Urinary bladder (tissue), 4 donors: ENCODE results near the gene ZDHHC22. TPM values are rescaled to one million over a fixed set of nuclear protein-coding genes. Genes with fewer than 3 reads are reported as not detected.

ENCODE experiments used
- DNase-seq: peaks from one replicate; pipeline ENCODE4 v3.0.0-alpha.2; 2015; ENCODE audit errors: extremely low spot score
- H3K27ac ChIP-seq: one replicate; pipeline ENCODE4 v1.5.1; 2013; ENCODE audit warnings: low read depth, mild to moderate bottlenecking, moderate library complexity
- H3K36me3 ChIP-seq: one replicate; pipeline ENCODE4 v1.6.1; 2013; ENCODE audit warnings: mild to moderate bottlenecking, moderate library complexity; ENCODE audit not compliant: insufficient read depth
- H3K4me1 ChIP-seq: one replicate; pipeline ENCODE4 v1.6.1; 2013; ENCODE audit warnings: mild to moderate bottlenecking, moderate library complexity; ENCODE audit not compliant: insufficient read depth
- H3K4me3 ChIP-seq: one replicate; pipeline ENCODE4 v1.5.1; 2013; ENCODE audit warnings: low read depth, low read length
- WGBS: extraction: QIAGEN DNeasy Blood & Tissue Kit; methylation state at CpG from one replicate; pipeline ENCODE4 v1.1.7; 2013; 5-methylcytosine and 5-hydroxymethylcytosine counted together
- polyA plus RNA-seq: library from polyadenylated mRNA; stranded (reverse); fragments of 200-250 nt; gene quantifications from one replicate; pipeline ENCODE4 v1.2.3, GENCODE V29; 2013
- total RNA-seq: library from RNA; depleted of rRNA; stranded (reverse); fragments of >200 nt; gene quantifications from one replicate; pipeline ENCODE4 v1.2.3, GENCODE V29; 2014
- donor health status: healthy with polysubstance abuse.
- donor health status: healthy.

ZDHHC22 gene, protein sequence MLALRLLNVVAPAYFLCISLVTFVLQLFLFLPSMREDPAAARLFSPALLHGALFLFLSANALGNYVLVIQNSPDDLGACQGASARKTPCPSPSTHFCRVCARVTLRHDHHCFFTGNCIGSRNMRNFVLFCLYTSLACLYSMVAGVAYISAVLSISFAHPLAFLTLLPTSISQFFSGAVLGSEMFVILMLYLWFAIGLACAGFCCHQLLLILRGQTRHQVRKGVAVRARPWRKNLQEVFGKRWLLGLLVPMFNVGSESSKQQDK
- 0.16 TPM for total RNA-seq
- 0.01 TPM for polyA plus RNA-seq

- H3K36me3 ChIP-seq, result no peaks in the 10 kb centered on the region
- under 1% methylated on average over 77 of the region's 77 CpGs for WGBS
- H3K27ac ChIP-seq, result no peak within 1 kb of the TSS
- no peak for DNase-seq
- no peaks in the 10 kb centered on the region for H3K4me1 ChIP-seq
- peak within 1 kb of the TSS; percentile 40 for H3K4me3 ChIP-seq
These were observed at the start of gene ZDHHC22 for GRCh38 chr14:77141214-77142004. Gene ZDHHC22, minus strand, starts transcription at chr14:77141791. Its CDS starts 2,053 bp downstream, at chr14:77139738.

DNA sequence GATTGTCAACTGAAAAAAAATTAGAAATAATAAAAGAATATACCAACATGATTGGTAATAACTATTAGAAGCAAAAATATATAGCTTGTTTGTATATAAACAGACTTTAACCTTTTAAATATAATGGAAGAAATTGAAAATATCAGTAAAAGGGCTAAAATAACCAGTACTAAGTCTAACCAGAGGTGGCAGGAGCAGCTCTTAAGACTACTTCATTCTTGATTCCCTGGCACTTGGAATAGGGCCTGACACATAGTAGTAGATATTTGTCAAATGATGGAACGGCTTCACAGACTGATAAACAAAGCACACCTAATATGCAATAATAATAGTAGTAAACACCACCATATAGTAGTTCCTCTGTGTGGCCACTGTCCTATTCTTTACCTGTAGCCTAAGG, 49.4 kb upstream of the ZDHHC22 start:
- no peaks in the 10 kb centered on the region for H3K36me3 ChIP-seq
- 67% methylated on average over 1 of the region's 1 CpG for WGBS
- no peaks in the 10 kb centered on the region for H3K4me1 ChIP-seq
- no peak for DNase-seq
- H3K4me3 ChIP-seq, result no peak overlapping the region
- no peak overlapping the region for H3K27ac ChIP-seq

GRCh38 chr14:77189479-77189878, 47.9 kb upstream of the ZDHHC22 start:
- Histone ChIP-seq H3K36me3 (no peaks in the 10 kb centered on the region), H3K27ac (no peak overlapping the region), H3K4me3 (no peak overlapping the region), H3K4me1 (no peaks in the 10 kb centered on the region)
- WGBS, result 29% methylated on average over 4 of the region's 4 CpGs
- no peak for DNase-seq

DNA sequence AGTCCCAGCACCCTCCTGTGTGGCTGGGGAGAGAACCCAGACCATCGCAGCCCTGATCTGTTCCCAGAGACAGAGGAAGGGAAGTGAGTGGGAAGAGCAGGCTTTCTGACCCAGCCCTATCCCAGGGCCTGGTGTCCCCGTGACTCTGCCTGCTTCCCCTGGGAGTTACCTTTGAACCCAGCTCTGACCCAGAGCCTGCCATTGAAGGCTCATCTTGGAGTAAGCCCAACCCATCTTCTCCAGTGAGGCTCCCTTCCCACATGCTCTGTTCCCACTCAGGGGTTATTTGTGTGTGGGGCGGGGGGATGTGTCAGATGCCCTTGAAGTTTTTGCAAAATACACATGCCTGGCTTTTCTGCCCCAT, 46.0 kb upstream of the ZDHHC22 start:
- 62% methylated on average over 3 of the region's 3 CpGs for WGBS
- no peak overlapping the region for H3K4me3 ChIP-seq
- no peaks in the 10 kb centered on the region for H3K4me1 ChIP-seq
- no peak overlapping the region for H3K27ac ChIP-seq
- DNase-seq, result no peak
- no peaks in the 10 kb centered on the region for H3K36me3 ChIP-seq

DNA sequence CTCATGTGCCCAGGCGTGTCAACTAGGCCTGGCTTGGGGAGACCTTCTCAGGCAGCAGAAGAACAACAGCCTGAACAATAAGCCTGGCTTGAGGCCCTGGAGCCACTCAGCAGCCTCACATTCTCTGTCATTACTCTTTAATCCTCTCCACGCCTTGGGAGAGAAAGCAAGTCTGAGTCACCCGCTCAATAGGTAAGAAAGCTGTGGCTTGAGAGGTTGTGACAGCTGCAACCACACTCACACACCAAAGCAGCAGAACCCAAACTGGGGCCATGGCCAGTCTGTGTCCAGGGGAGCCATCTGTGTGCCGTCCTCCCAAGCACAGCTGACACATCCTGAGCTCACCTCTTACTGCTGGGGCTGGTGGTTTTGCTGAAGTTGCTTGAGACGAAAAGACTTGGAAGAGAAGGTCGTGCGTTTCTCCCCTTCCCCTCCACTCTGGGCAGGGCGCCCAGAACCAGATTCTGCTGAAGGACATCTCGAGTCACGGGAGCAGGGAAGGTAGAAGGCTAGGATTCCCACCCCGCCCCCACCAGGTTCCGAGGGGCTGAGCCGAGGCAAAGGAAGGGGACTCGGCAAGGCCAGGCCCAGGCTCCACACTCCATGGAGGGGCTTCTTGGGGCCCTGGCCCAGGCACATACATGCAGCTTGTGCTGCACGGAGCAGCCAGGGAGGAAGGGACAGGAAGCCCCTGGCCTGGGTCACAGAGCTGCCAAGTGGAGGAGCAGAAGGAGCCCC, 45.5 kb upstream of the ZDHHC22 start:
- H3K4me1 ChIP-seq, result no peaks in the 10 kb centered on the region
- no peaks in the 10 kb centered on the region for H3K36me3 ChIP-seq
- H3K4me3 ChIP-seq, result no peak overlapping the region
- H3K27ac ChIP-seq, result no peak overlapping the region
- WGBS, result 38% methylated on average over 15 of the region's 15 CpGs
- no peak for DNase-seq

- H3K27ac ChIP-seq, result no peak overlapping the region
- no peaks in the 10 kb centered on the region for H3K36me3 ChIP-seq
- WGBS, result 84% methylated on average over 2 of the region's 2 CpGs
- DNase-seq, result no peak
- H3K4me3 ChIP-seq, result no peak overlapping the region
- H3K4me1 ChIP-seq, result no peaks in the 10 kb centered on the region
These were observed 43.5 kb upstream of the ZDHHC22 start for GRCh38 chr14:77185093-77185465.

- no peaks in the 10 kb centered on the region for H3K36me3 ChIP-seq
- WGBS, result 45% methylated on average over 11 of the region's 11 CpGs
- DNase-seq, result no peak
- no peak overlapping the region for H3K27ac ChIP-seq
- no peak overlapping the region for H3K4me3 ChIP-seq
- H3K4me1 ChIP-seq, result no peaks in the 10 kb centered on the region
These were observed 43.0 kb upstream of the ZDHHC22 start for GRCh38 chr14:77184396-77185092.

GRCh38 chr14:77183896-77184295, 42.3 kb upstream of the ZDHHC22 start:
- DNase-seq, result no peak
- no peak overlapping the region for H3K27ac ChIP-seq
- no peak overlapping the region for H3K4me3 ChIP-seq
- H3K36me3 ChIP-seq, result no peaks in the 10 kb centered on the region
- no peaks in the 10 kb centered on the region for H3K4me1 ChIP-seq
- 54% methylated on average over 5 of the region's 5 CpGs for WGBS

GRCh38 chr14:77181603-77182437, 40.2 kb upstream of the ZDHHC22 start, which contains the start of gene TMEM63C:
Gene TMEM63C, plus strand, starts transcription at chr14:77181798. Its CDS starts 37,016 bp downstream, at chr14:77218814.
- DNase-seq, result no peak
- 1% methylated on average over 46 of the region's 46 CpGs for WGBS
- H3K27ac ChIP-seq, result no peak within 1 kb of the TSS
- no peaks in the 10 kb centered on the region for H3K36me3 ChIP-seq
- peak within 1 kb of the TSS; percentile 11 for H3K4me3 ChIP-seq
- H3K4me1 ChIP-seq, result no peaks in the 10 kb centered on the region

- 35% methylated on average over 12 of the region's 12 CpGs for WGBS
- no peak for DNase-seq
- H3K4me3 ChIP-seq, result no peak overlapping the region
These were observed 39.4 kb upstream of the ZDHHC22 start for GRCh38 chr14:77180726-77181602.

DNA sequence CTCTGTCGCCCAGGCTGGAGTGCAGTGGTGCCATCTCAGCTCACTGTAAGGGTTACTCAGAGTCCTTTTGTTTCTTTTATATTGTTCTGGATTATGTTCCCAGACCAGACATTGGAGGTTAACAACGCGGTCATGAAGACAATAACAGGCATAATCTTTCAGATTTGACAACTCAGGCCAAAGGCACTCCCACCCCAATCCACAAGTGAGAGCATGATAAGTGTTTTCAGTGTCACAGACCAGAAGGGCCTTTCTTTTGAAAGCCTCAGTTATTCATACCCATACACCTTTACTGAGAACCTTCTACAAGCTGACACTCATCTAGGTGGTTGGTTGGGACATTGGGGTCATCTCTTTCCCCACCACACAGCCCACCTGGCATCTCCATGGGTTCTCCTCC, 37.1 kb upstream of the ZDHHC22 start:
- WGBS, result 48% methylated on average over 3 of the region's 3 CpGs
- Histone ChIP-seq H3K4me1 (no peaks in the 10 kb centered on the region), H3K27ac (no peak overlapping the region), H3K36me3 (no peaks in the 10 kb centered on the region), H3K4me3 (no peak overlapping the region)
- DNase-seq, result no peak

More at GRCh38 chr14:77180726-77181602, 39.4 kb upstream of the ZDHHC22 start:
- Histone ChIP-seq H3K4me1 (no peaks in the 10 kb centered on the region), H3K36me3 (no peaks in the 10 kb centered on the region), H3K27ac (no peak overlapping the region)

DNA sequence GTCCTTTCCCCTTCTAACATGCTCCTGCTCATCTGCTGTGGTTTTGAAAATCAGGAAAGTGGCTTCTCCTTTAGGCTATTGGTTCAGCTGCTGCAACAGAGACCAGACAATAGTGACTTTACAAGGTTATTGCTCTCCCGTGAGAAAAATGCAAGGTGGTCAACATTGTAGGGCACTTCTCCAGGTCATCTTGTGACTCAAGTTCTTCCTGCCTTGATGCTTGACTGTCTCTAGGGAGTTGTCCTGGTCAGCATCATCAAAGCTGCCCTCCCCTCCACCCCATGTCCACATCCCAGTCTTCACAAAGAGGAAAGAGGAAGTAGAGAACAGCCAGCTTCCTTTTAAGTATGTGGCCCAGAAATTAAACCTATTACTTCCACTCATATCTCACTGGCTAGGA, 36.1 kb upstream of the ZDHHC22 start:
- no peak overlapping the region for H3K27ac ChIP-seq
- no peaks in the 10 kb centered on the region for H3K36me3 ChIP-seq
- no peak for DNase-seq
- WGBS, result 21% methylated on average over 1 of the region's 1 CpG
- no peak overlapping the region for H3K4me3 ChIP-seq
- H3K4me1 ChIP-seq, result no peaks in the 10 kb centered on the region
